Adrenal gland (tissue), 5 donors: ENCODE measurements around the gene GDF9.

Experiments used
- CTCF ChIP-seq, 6 experiments: fragments of 450-650 bp in 4 of 6; fragments of 200-600 bp in 2 of 6; sonication (generic) in 1 of 6; IDR thresholded peaks; 1 replicate in 5 of 6; 2 replicates in 1 of 6; pipeline versions ENCODE4 v1.5.1 to v1.8.0; 2016 to 2021; ENCODE audit warnings: antibody characterized with exemption in 6 of 6, mild to moderate bottlenecking in 2 of 6, moderate library complexity in 1 of 6
- POLR2A ChIP-seq, 2 donors: fragments of 450-650 bp; IDR thresholded peaks; one replicate each; pipeline ENCODE4 v1.6.1; 2017; ENCODE audit warnings: antibody characterized with exemption in 2 of 2, mild to moderate bottlenecking in 2 of 2, moderate library complexity in 1 of 2
- donor health status: DM: no; HTN: no; CAD: no.

GRCh38 chr5:132825033-132825833 lies 41.0 kb downstream of the GDF9 start:
- no peak for TF ChIP-seq CTCF (IDR thresholded peaks at IDR 0.05)
- no peak for TF ChIP-seq POLR2A (IDR thresholded peaks at IDR 0.05)
